Limb (tissue), 2 donors: ENCODE results near the gene TNPO2.
"Not testable (repeated sequence)": the region's sequence is repeated elsewhere in the genome, so short reads cannot be mapped to it uniquely, and the experiment has no call there.

Source experiments
- DNase-seq, 2 donors: peaks; one replicate each; pipeline ENCODE4 v3.0.0-alpha.2; 2016; ENCODE audit errors: extremely low spot score in 2 of 2

The TNPO2 gene

DNA sequence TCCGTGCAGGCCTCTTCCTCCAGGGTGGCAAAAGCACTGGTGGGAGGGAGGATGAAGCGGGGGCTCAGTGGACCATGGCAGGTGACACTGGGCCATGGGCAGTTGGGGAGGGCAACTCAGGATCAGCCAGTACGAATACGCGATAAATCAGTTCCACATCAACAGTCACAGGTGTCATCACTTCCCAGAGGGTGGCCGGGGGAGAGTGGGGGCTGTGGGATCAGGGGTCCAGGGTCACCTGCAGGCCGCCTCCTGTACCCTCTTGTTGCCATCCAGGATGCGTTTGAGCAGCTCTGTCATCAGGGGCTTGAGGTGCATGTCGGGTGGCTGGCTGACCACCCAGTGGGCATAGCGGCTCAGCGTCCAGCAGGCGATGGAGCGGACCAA is 17.4 kb downstream of the TNPO2 start:
- no peak for DNase-seq

DNA sequence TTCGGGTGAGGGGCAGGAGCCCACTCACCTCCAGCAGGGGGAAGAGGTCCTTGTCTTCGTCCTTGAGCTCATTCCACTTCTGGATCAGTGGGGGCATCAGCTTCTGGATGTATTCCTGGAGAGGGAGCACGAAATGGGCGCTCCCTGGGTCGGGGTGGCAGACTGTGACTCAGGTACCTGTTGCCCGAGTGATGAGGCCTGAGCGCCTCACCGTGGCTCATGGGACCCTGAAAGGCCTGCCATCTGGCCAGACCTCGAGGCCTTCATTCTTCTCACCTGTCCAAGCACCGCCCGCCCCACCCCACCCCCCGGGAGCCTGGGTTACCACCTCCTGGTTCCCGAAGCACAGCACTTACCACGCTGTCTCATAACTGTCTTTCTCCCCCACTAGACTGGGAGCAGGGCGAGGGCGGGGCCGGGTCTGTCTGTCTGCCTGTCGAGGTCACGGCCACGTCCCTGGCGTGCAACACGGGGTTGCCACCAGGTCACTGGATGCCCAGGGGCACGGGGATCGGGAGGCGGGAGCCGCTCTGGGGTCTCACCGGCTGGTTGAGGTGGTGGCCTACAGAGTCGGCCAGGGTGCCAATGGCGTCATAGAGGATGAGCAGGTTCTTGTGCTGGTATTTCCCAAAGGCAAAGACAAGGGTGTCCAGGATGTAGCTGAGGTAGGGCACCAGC is 17.9 kb downstream of the TNPO2 start:
- no peak for DNase-seq

DNA sequence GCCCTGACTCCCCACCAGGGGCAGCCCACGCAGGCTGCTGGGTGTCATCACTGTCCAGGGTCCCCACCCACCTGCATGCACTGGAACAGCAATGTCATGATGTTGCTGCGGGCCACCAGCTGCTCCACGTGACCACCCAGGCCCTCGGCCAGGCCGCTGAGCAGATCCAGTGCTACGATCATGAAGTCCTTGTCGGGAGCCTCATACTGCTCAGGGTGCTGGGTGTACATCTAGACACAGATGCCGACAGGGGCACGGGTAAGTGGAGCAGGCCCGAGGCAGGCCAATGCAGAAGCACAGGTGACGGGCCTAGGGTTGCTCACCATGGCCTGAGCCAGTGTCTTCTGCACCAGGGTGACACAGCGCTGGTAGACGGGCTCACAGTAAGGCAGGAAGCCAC is 18.6 kb downstream of the TNPO2 start:
- DNase-seq = no peak

DNA sequence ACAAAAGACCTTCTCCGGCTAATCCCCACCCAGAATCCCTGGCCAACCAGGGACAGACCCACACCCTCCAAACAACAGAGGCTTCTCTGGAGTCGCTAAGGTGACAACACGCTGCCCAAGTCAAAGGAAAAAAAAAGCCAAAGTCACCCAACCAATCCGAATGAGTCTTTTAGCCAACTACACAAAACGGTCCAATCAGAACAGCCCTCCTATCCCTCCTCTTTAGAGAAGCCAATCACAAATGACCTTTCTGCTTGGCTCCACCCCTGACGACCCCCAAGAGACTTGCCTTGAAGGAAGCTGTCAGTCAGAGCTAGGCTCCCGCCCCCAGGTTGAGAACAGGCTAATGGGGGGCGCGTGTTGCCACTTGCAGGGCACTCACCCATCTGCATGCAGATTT is 20.7 kb downstream of the TNPO2 start:
- peak in 1 of 2 donors; percentile 61 for DNase-seq

DNA sequence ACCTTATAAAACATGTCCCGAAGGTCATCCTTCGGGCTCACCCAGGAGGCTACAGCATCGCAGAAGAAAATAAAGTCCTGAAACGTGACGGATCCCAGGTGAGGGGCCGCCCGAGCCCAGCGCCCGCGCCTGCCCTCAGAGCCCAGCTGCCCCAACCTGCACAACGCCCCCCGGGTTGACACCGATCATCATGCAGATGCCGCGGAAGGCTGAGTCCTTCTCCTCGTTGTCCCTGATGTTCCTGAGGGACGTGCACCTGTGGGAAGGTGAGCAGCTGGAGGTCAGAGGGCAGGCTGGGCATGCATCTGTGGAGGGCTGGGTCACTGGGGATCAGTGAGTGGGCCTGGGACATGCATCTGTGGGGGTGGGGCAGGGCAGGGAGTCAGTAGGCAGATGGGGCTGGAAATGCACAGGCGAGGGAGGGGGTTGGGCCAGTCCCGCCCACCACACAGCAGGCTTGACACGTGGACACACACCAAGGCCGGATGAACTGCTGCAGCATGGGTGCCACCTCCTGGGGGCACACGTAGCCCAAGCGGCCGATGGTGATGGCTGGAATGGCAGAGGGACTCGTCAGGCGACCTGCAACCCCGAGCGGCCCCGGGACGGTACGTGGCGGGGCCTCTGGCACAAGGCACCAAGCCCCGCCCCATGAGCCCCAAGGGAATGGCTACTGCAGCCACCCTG is 22.0 kb downstream of the TNPO2 start:
- no peak for DNase-seq

DNA sequence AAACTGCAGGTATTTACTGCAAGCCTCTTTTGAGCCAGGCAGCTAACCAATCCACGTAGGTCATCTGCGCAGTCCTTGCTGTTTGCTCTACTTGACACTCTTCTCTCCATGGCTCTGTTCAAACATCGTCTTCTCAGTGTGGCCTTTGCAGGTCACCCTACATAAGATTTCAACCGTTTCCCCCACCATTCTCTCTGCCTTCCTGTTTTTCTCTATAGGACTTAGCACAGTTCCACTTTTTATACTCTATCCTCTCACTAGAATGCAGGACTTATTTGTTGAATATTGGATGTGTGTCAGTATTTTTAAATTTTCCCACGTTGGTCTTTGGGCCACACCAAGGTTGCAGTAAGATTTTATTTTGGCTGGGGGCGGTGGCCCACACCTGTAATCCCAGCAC is 25.6 kb downstream of the TNPO2 start:
- no peak for DNase-seq

DNA sequence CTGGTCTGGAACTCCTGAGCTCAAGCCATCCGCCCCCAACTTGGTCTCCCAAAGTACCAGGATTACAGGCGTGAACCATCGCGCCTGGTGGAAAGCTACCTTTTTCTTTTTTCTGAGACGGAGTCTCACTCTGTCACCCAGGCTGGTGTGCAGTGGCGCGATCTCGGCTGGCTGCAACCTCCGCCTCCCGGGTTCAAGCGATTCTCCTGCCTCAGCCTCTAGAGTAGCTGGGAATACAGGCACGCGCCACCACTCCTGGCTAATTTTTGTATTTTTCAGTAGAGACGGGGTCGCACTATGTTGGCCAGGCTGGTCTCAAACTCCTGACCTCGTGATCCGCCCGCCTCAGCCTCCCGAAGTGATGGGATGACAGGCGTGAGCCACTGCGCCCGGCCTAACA is 26.3 kb downstream of the TNPO2 start:
- not testable (repeated sequence) for DNase-seq

DNA sequence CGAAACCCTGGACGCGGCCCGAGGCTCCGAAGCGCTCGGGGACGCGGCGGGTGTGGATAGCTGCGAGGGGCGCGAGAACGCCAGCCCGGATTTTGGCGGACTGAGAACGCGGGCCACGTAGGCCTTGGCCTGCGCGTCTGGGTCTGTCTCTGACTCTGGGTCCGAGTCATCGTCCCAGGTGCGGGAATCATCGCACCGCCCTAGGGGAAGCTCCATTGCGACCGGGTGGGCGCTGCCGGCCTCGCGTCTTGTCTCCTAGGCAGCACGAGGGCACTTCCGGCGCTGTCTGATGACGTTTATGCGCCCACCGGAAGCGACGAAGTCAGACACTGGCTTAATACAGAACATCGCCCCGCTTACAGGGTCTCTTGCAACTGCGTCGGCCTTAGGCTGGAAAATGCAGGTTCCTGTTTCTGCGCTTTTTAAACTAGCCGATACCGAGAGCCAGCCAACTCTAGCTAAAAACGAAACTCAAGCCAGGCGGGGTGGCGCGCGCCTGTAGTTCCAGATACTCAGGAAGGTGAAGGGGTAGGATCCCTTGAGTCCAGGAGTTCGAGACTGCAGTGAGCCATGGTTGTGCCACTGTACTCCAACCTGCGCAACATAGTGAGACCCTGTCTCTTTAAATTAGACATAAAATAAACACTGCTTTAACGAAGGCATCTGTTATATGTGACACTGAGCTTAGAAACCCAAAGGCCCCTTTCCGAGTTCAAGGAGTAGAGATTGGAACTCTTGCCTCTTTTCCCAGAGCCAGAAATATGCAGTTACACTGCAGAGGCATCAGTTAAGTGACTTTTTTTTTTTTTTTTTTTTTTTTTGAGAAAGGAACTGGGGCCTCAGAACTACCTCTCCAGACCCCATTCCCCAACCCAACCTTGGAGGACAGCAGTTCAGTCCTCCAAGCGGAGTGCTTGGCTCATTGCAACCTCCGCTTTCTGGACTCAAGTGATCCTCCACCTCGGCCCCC is 27.1 kb downstream of the TNPO2 start, which contains the start of gene FBXW9:
Gene FBXW9 (minus strand): TSS at position 266 of the 970 bp plus-strand sequence. CDS start 50 bp downstream, at position 216.
- DNase-seq = peak; percentile 89 to 98

DNA sequence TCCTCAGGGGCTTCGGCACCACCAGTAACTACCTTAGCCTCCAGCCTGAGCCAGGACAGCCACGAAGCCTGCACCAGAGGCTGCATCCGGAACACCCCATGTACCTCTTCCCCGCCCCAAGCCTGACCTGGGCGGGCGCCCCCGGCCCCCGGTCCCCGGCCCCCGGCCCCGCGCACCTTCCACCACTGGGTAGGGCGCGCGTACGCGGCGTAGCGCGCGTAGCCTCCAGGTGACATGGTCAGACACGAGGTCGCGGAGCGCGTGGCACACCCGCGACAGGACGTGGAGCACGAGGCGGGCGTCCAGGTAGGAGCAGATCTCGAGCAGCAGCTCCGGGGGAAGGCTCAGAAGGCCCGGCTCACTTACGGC is 27.8 kb downstream of the TNPO2 start:
- DNase-seq = no peak

DNA sequence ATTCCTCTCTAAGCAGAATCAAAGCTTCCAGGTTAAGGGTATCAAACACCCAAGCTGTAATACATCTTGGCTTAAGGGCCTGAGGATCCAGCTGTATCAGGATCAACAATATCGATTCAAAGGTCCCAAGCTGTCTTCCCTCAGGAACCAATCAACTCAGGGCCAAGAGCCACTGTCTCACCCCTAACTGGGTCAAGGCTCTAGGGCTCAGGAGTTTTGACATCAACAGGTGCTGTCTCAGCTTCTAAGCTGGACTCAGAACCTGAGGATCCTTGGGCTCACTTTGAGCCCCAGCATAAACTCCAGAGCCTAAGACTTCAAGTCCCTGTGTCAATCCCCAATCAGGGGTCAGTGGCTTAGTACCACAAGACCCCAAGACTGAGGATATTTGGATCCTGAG is 28.2 kb downstream of the TNPO2 start:
- DNase-seq = no peak

DNA sequence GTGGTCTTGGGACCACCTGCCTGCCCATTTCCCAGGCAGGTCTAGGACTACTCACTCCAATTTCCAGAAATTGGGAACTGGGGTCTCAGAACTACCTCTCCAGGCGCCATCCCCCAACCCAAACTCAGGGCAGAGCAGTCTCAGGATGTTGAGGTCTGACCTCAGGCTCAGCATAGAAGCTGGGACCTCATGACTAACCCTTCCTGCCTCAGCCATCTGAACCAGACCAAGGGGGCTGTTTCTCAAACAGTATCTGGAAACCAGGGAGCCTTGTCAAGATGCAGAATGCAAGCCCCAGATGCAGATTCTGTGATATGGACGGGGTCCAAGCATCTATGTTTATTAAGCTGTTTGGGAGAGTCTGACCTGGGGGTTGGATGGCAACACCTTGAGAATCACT is 28.6 kb downstream of the TNPO2 start:
- DNase-seq = no peak

DNA sequence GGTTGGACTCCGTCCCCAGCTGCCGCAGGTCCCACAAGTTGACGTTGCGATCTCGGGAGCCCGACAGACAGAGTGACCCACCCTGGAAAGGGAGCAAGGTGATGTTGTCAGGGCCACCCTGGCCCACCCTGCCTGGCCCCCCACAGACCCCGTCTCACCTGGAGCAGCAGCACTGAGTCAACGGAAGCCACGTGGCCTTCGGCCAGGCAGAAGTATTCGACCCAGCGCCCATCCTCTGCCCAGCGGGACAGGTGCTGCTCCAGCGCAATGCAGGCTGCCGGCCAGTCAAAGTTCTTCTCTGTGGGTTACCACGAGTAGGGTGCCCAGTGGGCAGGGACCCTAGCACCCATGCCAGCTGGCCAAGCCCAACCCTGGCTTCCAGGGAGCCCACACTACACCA is 29.1 kb downstream of the TNPO2 start:
- no peak for DNase-seq

DNA sequence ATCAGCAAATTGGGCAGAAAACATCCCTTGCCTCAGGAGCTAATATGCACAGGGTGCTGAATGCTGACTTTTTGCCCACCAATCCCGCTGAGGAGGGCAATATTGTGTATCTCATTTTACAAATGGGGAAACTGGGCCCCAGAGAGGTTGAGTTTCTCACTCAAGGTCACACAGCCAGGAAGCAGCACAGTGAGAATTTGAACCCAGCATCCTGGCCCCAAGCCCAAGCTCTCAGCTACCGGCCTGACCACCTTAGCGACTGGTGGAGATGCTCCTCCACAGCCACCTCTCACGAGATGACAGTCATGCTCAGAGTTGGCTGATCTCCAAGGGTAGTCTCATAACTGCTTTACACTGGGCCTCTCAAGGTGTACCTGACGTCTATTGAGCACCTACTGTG is 30.8 kb downstream of the TNPO2 start:
- DNase-seq = no peak

DNA sequence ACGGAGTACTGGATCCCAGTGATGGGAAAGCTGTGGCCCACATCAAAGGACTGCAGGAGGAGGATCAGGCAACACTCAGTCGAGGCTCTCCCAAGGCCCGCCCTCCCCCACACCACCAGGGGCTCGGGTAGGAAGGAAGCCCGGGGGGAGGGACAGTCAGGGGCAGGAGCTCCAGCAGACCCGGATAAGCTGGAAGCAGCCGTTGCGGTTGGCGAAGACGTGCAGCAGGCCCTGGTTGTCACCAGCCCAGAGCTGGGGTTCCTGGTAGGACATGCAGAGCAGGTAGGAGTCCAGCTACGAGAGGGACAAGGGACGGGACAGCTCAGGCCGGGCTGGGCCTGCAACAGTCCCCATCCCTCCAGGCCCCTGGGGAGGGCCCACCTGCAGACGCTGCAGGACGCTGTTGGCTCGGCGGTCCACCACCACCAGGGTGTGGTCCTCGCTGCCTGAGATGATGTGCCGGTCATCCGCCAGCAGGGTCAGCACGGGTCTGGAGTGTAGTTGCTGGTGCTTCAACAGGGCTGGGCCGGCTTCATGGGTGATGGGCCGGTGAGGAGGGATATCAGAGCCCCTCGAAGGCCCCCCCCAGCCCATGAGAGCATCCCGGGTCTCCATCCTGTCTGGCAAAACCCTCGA is 34.0 kb downstream of the TNPO2 start:
- peak in 1 of 2 donors; percentile 28 for DNase-seq

DNA sequence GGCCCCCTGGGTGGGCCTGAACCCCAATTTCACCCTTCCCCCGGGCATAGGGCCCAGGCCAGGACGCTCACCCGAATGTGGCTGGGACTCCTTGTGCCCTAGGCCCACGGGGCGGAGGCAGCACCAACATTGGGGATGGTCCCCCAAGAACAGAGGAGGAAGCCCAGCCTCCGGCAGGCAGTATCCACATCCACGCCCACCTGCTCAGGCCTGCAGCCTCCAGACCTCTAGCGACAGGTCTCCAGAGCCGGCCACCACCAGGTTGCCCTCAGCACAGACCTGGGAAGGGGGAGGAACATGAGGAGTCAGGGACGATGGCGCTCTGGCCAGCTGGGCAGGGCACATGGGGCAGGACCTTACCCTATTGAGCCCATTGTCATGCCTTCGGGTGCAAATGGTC is 34.7 kb downstream of the TNPO2 start:
- DNase-seq = no peak

DNA sequence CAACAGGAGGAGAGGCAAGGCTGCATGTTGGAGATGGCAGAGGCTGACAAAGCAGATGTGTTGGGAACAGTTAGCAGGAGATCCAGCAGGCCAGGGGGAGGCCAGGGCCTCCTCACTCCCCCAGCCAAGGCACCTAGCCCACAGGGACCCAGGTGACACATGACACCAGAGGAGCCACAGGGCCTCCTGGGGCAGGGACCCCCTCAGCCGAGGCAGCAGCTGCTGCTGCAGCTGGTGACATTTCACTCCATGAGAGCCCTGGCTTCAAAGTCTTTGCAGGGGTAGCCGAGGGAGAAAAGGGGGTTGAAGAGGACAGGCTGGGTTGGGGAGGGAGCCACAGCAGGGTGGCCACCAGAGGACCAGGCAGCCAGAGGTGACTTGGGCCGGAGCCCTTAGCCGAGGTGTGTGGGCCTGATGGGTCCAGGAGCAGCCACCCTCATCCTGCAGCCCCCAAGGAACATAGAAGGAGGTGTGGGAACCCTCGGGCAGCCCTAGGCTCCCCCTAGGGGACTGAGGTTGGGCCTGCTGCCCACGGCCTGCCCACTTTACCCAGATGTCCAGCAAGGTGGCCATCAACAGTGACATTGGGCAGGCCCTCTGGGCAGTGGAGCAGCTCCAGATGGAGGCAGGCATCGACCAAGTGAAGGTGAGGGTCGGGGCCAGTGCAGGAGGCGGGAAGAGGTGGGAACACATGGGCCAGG is 36.1 kb downstream of the TNPO2 start, which contains the start of gene GNG14:
Gene GNG14 (plus strand): TSS at position 503 of the 701 bp plus-strand sequence. CDS start 51 bp downstream, at position 554.
- peak in 1 of 2 donors; percentile 32 for DNase-seq

DNA sequence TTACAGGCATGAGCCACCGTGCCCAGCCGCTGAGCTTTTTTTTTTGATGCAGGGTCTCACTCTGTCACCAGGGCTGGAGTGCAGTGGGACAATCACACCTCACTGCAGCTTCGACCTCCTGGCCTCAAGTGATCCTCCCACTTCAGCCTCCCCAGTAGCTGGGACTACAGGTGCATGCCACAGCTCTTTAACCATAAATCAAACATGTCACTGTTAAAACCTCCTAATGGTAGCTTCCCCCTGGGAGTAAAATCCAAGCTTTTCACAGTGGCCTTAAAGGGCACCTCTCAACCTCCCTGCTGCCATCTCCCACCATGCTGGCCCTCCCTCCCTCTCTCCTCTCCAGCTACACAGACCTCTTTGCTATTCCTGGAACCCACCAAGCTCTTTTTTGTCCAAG is 37.9 kb downstream of the TNPO2 start:
- DNase-seq = no peak

DNA sequence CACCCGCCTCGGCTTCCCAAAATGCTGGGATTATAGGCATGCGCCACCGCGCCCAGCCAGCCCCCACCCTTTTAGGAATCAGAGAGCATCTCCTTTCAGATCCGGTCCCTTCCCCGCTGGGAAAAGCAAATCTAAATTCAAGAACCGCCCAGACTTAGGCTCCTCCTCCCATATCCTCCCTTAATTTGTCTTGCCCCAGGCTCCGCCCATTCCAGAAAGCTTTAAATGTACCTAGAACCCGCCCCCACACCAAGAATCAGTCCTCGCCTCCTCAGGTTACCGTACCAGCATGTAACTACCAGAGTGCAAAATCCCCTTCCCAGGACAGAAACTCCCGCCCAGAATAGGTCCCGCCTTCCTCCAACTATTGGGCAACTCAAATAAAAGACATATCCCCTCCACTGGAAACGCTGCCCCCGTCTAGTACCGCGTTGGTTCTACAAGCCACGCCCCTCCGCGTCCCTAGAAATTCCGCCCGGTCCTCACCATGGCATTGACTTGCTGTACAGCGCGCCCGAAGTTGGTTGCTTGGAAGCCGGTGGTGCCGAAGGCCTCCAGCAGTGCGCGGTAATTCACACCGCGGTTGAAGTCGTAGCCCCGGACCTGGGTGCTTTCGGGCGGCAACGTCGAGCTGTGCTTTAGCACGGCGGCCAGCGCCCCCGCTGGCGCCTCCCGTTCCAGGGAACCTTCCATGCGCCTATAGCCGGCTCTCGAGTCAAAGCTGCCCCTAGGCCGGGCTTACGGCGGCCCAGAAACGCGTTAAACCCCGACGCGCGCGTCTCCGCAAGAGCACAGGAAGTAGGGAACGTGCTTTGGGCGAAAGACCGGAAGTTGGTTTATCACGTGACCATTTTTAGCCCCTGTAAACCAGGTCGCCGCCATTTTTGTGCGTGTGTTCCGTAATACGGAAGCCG is 42.4 kb downstream of the TNPO2 start, which contains the start of gene DHPS:
Gene DHPS (minus strand): TSS at position 807 of the 914 bp plus-strand sequence. CDS start 114 bp downstream, at position 693.
- peak; percentile 88 to 96 for DNase-seq

DNA sequence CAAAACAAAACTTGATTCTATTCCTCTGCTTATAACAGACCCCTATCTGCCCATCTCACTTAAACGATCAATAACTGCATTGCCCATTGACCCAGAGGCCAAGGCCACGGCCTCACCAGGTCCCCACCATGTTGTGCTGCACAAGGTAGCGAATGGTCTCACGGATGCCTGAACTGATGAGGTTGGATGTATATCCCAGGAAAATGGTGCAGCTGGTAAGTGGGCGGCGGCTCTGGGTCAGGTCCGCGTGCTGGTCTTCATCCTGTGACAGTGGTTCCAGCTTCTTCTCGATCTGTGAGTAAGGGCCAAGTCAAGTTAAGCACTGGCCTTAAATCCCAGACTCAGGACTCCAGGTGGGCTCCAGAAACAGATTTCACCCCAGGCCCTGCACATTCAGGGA is 43.7 kb downstream of the TNPO2 start:
- no peak for DNase-seq

DNA sequence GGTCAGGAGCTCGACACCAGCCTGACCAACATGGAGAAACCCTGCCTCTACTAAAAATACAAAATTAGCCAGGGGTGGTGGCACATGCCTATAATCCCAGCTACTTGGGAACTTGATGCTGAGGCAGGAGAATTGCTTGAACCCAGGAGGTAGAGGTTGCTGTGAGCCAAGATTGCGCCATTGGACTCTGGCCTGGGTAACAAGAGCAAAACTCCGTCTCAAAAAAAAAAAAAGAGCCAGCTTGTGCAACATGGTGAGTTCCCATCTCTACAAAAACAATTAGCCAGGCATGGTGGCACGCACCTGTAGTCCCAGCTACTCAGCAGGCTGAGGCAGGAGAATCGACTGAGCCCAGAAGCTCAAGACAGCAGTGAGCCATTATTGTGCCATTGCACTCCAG is 45.7 kb downstream of the TNPO2 start:
- not testable (repeated sequence) for DNase-seq
